Measurements from ENCODE around the gene TUBB4B. TPM values are rescaled to one million over a fixed set of nuclear protein-coding genes. Genes with fewer than 3 reads are reported as not detected.

Gene TUBB4B
- total and polyA plus RNA-seq, 2 experiments from 2014 or later = 334 to 389 TPM

GRCh38 chr9:137232510-137232909 lies 8.6 kb upstream of the TUBB4B start (continued):
- TF ChIP-seq CREB1 (CRISPR knock-in tag; IDR thresholded peaks at IDR 0.05; ENCODE audit: low read depth) = no peak
- no peak for TF ChIP-seq POLR2AphosphoS5 (IDR thresholded peaks at IDR 0.05; ENCODE audit: low read depth)
- TF ChIP-seq EZH2 (IDR thresholded peaks at IDR 0.05; ENCODE audit: low read depth, unreplicated experiment) = no peak
- TF ChIP-seq REST (IDR thresholded peaks at IDR 0.05; ENCODE audit: unreplicated experiment) = no peak
- TF ChIP-seq ETS1 (IDR thresholded peaks at IDR 0.05) = no peak

GRCh38 chr9:137233143-137233980 lies 7.7 kb upstream of the TUBB4B start:
- no peaks in the 10 kb centered on the region for H3K9me2 ChIP-seq (ENCODE audit: insufficient read depth)
- no peaks in the 10 kb centered on the region for H3K36me3 ChIP-seq (ENCODE audit: insufficient read depth)
- no peaks in the 10 kb centered on the region for H4K20me1 ChIP-seq (replicated peaks; ENCODE audit: insufficient read depth)
- peaks cover 8% of the 10 kb centered on the region for H3K27me3 Mint-ChIP-seq (ENCODE audit: insufficient read depth, low read depth, poor library complexity)
- no peak overlapping the region for H3K27ac ChIP-seq (ENCODE audit: low read depth)
- no peak for DNase-seq (ENCODE audit: low spot score)
- H3K79me2 ChIP-seq (replicated peaks; ENCODE audit: insufficient read depth) = no peaks in the 10 kb centered on the region
- H3K27me3 ChIP-seq (ENCODE audit: insufficient read depth) = no peaks in the 10 kb centered on the region
- no peaks in the 10 kb centered on the region for H3K9me3 Mint-ChIP-seq
- H3K4me1 Mint-ChIP-seq = peaks cover 13% of the 10 kb centered on the region; the same call in 2 of the 3 replicates
- TF ChIP-seq CTCF (conservative IDR thresholded peaks at IDR 0.05; ENCODE audit: low read depth in 2 of 2) (peak in 1 of 2 experiments; percentile 28; a peak in 2 of 4 replicates), JUNB (IDR thresholded peaks at IDR 0.05; ENCODE audit: unreplicated experiment) (no peak), STAT1 (IDR thresholded peaks at IDR 0.05; ENCODE audit: unreplicated experiment) (no peak)
- H3K4me3 Mint-ChIP-seq = no peak overlapping the region
- no peak overlapping the region for H2AFZ ChIP-seq
- no peak overlapping the region for H3K4me3 ChIP-seq
- ATAC-seq = no peak
- H3K36me3 Mint-ChIP-seq (ENCODE audit: low read depth) = no peaks in the 10 kb centered on the region
- no peak overlapping the region for H3K27ac Mint-ChIP-seq
- H3F3A ChIP-seq (replicated peaks; ENCODE audit: low read depth) = no peaks in the 10 kb centered on the region
- no peak overlapping the region for H3K4me2 ChIP-seq
- H3K4me1 ChIP-seq (ENCODE audit: insufficient read depth) = peaks cover 10% of the 10 kb centered on the region; the same call in 1 of the 2 replicates

Data from GM23338 (cell line).